Muscle of arm (tissue), 12 donors: ENCODE results near the gene PIEZO2. TPM values are rescaled to one million over a fixed set of nuclear protein-coding genes. Genes with fewer than 3 reads are reported as not detected.
"Not testable (repeated sequence)": the region's sequence is repeated elsewhere in the genome, so short reads cannot be mapped to it uniquely, and the experiment has no call there.

Experiments used
- DNase-seq: peaks from one replicate; pipeline ENCODE4 v3.0.0-alpha.2; 2013
- polyA plus RNA-seq, 12 donors: library from polyadenylated mRNA; unstranded; fragments of 120-200 nt; gene quantifications; one replicate each; pipeline ENCODE4 v1.2.1, GENCODE V29; 2013; ENCODE audit not compliant: insufficient read length in 12 of 12

Gene PIEZO2
- polyA plus RNA-seq, 12 donors, result 20.7 to 71.2 (median 30.9) TPM; not detected in 1

GRCh38 chr18:10928011-10928771, 221.2 kb downstream of the PIEZO2 start:
- DNase-seq, result peak; percentile 53

- DNase-seq, result peak; percentile 74
These were observed 221.9 kb downstream of the PIEZO2 start for GRCh38 chr18:10927286-10927992.

GRCh38 chr18:10926621-10927161, 222.7 kb downstream of the PIEZO2 start:
- DNase-seq, result peak; percentile 61

- DNase-seq, result no peak
These were observed 225.1 kb downstream of the PIEZO2 start for GRCh38 chr18:10924290-10924689.

- no peak for DNase-seq
These were observed 225.8 kb downstream of the PIEZO2 start for GRCh38 chr18:10923551-10924070.

- DNase-seq, result no peak
These were observed 226.2 kb downstream of the PIEZO2 start for GRCh38 chr18:10923141-10923540.

GRCh38 chr18:10922712-10923111, 226.7 kb downstream of the PIEZO2 start:
- not testable (repeated sequence) for DNase-seq

- not testable (repeated sequence) for DNase-seq
These were observed 229.1 kb downstream of the PIEZO2 start for GRCh38 chr18:10920309-10920708.

- DNase-seq, result no peak
These were observed 229.5 kb downstream of the PIEZO2 start for GRCh38 chr18:10919851-10920250.

- no peak for DNase-seq
These were observed 232.5 kb downstream of the PIEZO2 start for GRCh38 chr18:10916865-10917264.

- DNase-seq, result no peak
These were observed 233.0 kb downstream of the PIEZO2 start for GRCh38 chr18:10916387-10916786.

GRCh38 chr18:10915748-10916147, 233.6 kb downstream of the PIEZO2 start:
- DNase-seq, result not testable (repeated sequence)

- not testable (repeated sequence) for DNase-seq
These were observed 234.8 kb downstream of the PIEZO2 start for GRCh38 chr18:10914610-10915009.

- DNase-seq, result peak; percentile 41
These were observed 235.4 kb downstream of the PIEZO2 start for GRCh38 chr18:10913919-10914318.

GRCh38 chr18:10912790-10913545, 236.4 kb downstream of the PIEZO2 start:
- peak; percentile 80 for DNase-seq

- DNase-seq, result no peak
These were observed 239.6 kb downstream of the PIEZO2 start for GRCh38 chr18:10909724-10910123.

GRCh38 chr18:10908760-10909159, 240.6 kb downstream of the PIEZO2 start:
- DNase-seq, result no peak

- no peak for DNase-seq
These were observed 241.6 kb downstream of the PIEZO2 start for GRCh38 chr18:10907749-10908148.

GRCh38 chr18:10901329-10901728, 248.0 kb downstream of the PIEZO2 start:
- DNase-seq, result no peak

- DNase-seq, result no peak
These were observed 248.9 kb downstream of the PIEZO2 start for GRCh38 chr18:10900435-10900834.

- no peak for DNase-seq
These were observed 249.9 kb downstream of the PIEZO2 start for GRCh38 chr18:10899481-10899880.

GRCh38 chr18:10898417-10898974, 250.9 kb downstream of the PIEZO2 start:
- no peak for DNase-seq
